Liver (tissue), 9 donors: ENCODE results near the gene P4HA2. TPM values are rescaled to one million over a fixed set of nuclear protein-coding genes. Genes with fewer than 3 reads are reported as not detected.
"Not testable (repeated sequence)": the region's sequence is repeated elsewhere in the genome, so short reads cannot be mapped to it uniquely, and the experiment has no call there.

Source experiments
- DNase-seq: peaks from one replicate; pipeline ENCODE4 v3.0.0-alpha.2; 2017; ENCODE audit warnings: low spot score
- H3K27ac ChIP-seq, 2 donors: one replicate each; pipeline ENCODE4 v1.7.0; 2013; ENCODE audit warnings: inconsistent platforms in 2 of 2, low read length in 2 of 2, control low read depth in 1 of 2, low read depth in 1 of 2, mild to moderate bottlenecking in 1 of 2
- H3K27me3 ChIP-seq, 4 donors: one replicate each; pipeline versions ENCODE4 v1.6.1 to v1.7.0; 2013; ENCODE audit warnings: low read length in 3 of 4, inconsistent platforms in 1 of 4, mild to moderate bottlenecking in 1 of 4, moderate library complexity in 1 of 4; ENCODE audit not compliant: control insufficient read depth in 4 of 4, insufficient read depth in 4 of 4
- H3K36me3 ChIP-seq, 4 donors: one replicate each; pipeline versions ENCODE4 v1.6.1 to v1.7.0; 2013; ENCODE audit warnings: low read length in 3 of 4, mild to moderate bottlenecking in 3 of 4, low read depth in 1 of 4, moderate library complexity in 1 of 4; ENCODE audit not compliant: control insufficient read depth in 4 of 4, insufficient read depth in 3 of 4
- H3K4me1 ChIP-seq, 4 donors: one replicate each; pipeline versions ENCODE4 v1.6.1 to v1.7.0; 2013; ENCODE audit warnings: low read length in 3 of 4, mild to moderate bottlenecking in 3 of 4, moderate library complexity in 1 of 4; ENCODE audit not compliant: control insufficient read depth in 4 of 4, insufficient read depth in 4 of 4
- H3K4me3 ChIP-seq, 3 donors: one replicate each; pipeline versions ENCODE4 v1.6.1 to v1.7.0; 2013; ENCODE audit warnings: low read length in 3 of 3, control low read depth in 1 of 3, low read depth in 1 of 3, mild to moderate bottlenecking in 1 of 3
- H3K9ac ChIP-seq, 2 donors: one replicate each; pipeline ENCODE4 v1.7.0; 2013; ENCODE audit warnings: low read length in 2 of 2, mild to moderate bottlenecking in 2 of 2, moderate library complexity in 2 of 2, control low read depth in 1 of 2, low read depth in 1 of 2
- H3K9me3 ChIP-seq, 4 donors: one replicate each; pipeline versions ENCODE4 v1.6.1 to v1.7.0; 2013; ENCODE audit warnings: low read length in 3 of 4; ENCODE audit not compliant: control insufficient read depth in 4 of 4
- ATF3 ChIP-seq: IDR thresholded peaks from 2 replicates; pipeline ENCODE4 v1.6.1; 2016; ENCODE audit warnings: antibody characterized with exemption
- CTCF ChIP-seq: fragments of 150-350 bp; IDR thresholded peaks from 2 replicates; pipeline ENCODE4 v1.5.1; 2017; ENCODE audit warnings: improper control_type of control experiment, low read depth, low read length; ENCODE audit not compliant: missing input control
- EGR1 ChIP-seq, 2 donors: IDR thresholded peaks; 2 replicates each; pipeline ENCODE4 v1.6.1; 2016 to 2018; ENCODE audit warnings: antibody characterized with exemption in 2 of 2, low read depth in 2 of 2
- FOXA1 ChIP-seq: IDR thresholded peaks from 2 replicates; pipeline ENCODE4 v1.6.1; 2016; ENCODE audit warnings: antibody characterized with exemption
- FOXA2 ChIP-seq: IDR thresholded peaks from 2 replicates; pipeline ENCODE4 v1.6.1; 2016; ENCODE audit warnings: antibody characterized with exemption
- GABPA ChIP-seq, 2 donors: IDR thresholded peaks in 1 of 2; conservative IDR thresholded peaks in 1 of 2; 2 replicates each; pipeline ENCODE4 v1.6.1; 2016; ENCODE audit warnings: antibody characterized with exemption in 2 of 2, mild to moderate bottlenecking in 1 of 2, moderate library complexity in 1 of 2
- HNF4A ChIP-seq, 2 donors: conservative IDR thresholded peaks; 2 replicates each; pipeline ENCODE4 v1.6.1; 2016; ENCODE audit warnings: antibody characterized with exemption in 2 of 2, mild to moderate bottlenecking in 2 of 2
- HNF4G ChIP-seq: IDR thresholded peaks from 2 replicates; pipeline ENCODE4 v1.6.1; 2016; ENCODE audit warnings: antibody characterized with exemption
- JUND ChIP-seq, 2 donors: IDR thresholded peaks; 2 replicates each; pipeline ENCODE4 v1.6.1; 2016; ENCODE audit warnings: antibody characterized with exemption in 2 of 2
- MAX ChIP-seq: IDR thresholded peaks from 2 replicates; pipeline ENCODE4 v1.6.1; 2016; ENCODE audit warnings: antibody characterized with exemption
- NR2F2 ChIP-seq: IDR thresholded peaks from 2 replicates; pipeline ENCODE4 v1.6.1; 2016; ENCODE audit warnings: antibody characterized with exemption
- RAD21 ChIP-seq, 2 donors: IDR thresholded peaks; 2 replicates each; pipeline ENCODE4 v1.6.1; 2016; ENCODE audit warnings: antibody characterized with exemption in 2 of 2, mild to moderate bottlenecking in 2 of 2
- REST ChIP-seq: IDR thresholded peaks from 2 replicates; pipeline ENCODE4 v1.6.1; 2016; ENCODE audit warnings: antibody characterized with exemption, mild to moderate bottlenecking
- RXRA ChIP-seq, 2 donors: IDR thresholded peaks; 2 replicates each; pipeline ENCODE4 v1.6.1; 2017 to 2018; ENCODE audit warnings: antibody characterized with exemption in 2 of 2, mild to moderate bottlenecking in 1 of 2
- SP1 ChIP-seq: IDR thresholded peaks from 2 replicates; pipeline ENCODE4 v1.6.1; 2018; ENCODE audit warnings: antibody characterized with exemption, mild to moderate bottlenecking
- TAF1 ChIP-seq: conservative IDR thresholded peaks from 2 replicates; pipeline ENCODE4 v1.6.1; 2016; ENCODE audit warnings: antibody characterized with exemption, mild to moderate bottlenecking
- YY1 ChIP-seq: IDR thresholded peaks from 2 replicates; pipeline ENCODE4 v1.6.1; 2016; ENCODE audit warnings: antibody characterized with exemption, mild to moderate bottlenecking
- ZBTB33 ChIP-seq: IDR thresholded peaks from 2 replicates; pipeline ENCODE4 v1.6.1; 2016; ENCODE audit warnings: antibody characterized with exemption
- WGBS: extraction: QIAGEN DNeasy Blood & Tissue Kit; methylation state at CpG from one replicate; pipeline ENCODE4 v1.1.7; 2013; 5-methylcytosine and 5-hydroxymethylcytosine counted together
- polyA plus RNA-seq, 2 donors: library from polyadenylated mRNA; stranded (reverse) in 1 of 2; unstranded in 1 of 2; fragments of 200-250 nt in 1 of 2; fragments of >200 nt in 1 of 2; fragmentation: Nextera tagmentation in 1 of 2; extraction: Ambion mirVana in 1 of 2; gene quantifications; one replicate each; pipeline versions ENCODE4 v1.2.1 to v1.2.3, GENCODE V29; 2013 to 2015
- total RNA-seq, 2 donors: library from RNA; depleted of rRNA; stranded (reverse); fragments of >200 nt; gene quantifications; one replicate each; pipeline ENCODE4 v1.2.3, GENCODE V29; 2014
- donor health status: healthy.
- donor health status: healthy.
- donor health status: healthy.
- donor health status: healthy.
- donor health status: healthy.

P4HA2 gene
- total and polyA plus RNA-seq, 4 donors: 4.6 to 7.9 (median 6.1) TPM

GRCh38 chr5:132145326-132145725 is 82.3 kb downstream of the P4HA2 start:
- not testable (repeated sequence) for H3K27me3 ChIP-seq, H3K36me3 ChIP-seq, H3K9ac ChIP-seq, H3K27ac ChIP-seq, H3K4me1 ChIP-seq, DNase-seq, H3K4me3 ChIP-seq
- H3K9me3 ChIP-seq: peaks cover 0 to 14% (median 5%) of the 10 kb centered on the region in 4 donors
- 92% methylated on average over 3 of the region's 3 CpGs for WGBS

- WGBS: 95% methylated on average over 1 of the region's 1 CpG
- no peaks in the 10 kb centered on the region for H3K36me3 ChIP-seq
- no peak overlapping the region for H3K9ac ChIP-seq
- H3K9me3 ChIP-seq: peaks cover 0 to 14% (median 5%) of the 10 kb centered on the region in 4 donors
- no peaks in the 10 kb centered on the region for H3K27me3 ChIP-seq
- H3K4me1 ChIP-seq: no peaks in the 10 kb centered on the region
- H3K27ac ChIP-seq: no peak overlapping the region
- no peak overlapping the region for H3K4me3 ChIP-seq
- DNase-seq: no peak
- TF ChIP-seq SP1 (no peak), HNF4A (conservative IDR thresholded peaks at IDR 0.05) (no peak), TAF1 (no peak), FOXA2 (no peak)
Measured at GRCh38 chr5:132143148-132143547, 84.5 kb downstream of the P4HA2 start.

- H3K9me3 ChIP-seq: peaks cover 0 to 14% (median 5%) of the 10 kb centered on the region in 4 donors
- no peak overlapping the region for H3K27ac ChIP-seq
- H3K36me3 ChIP-seq: no peaks in the 10 kb centered on the region
- no peaks in the 10 kb centered on the region for H3K4me1 ChIP-seq
- H3K4me3 ChIP-seq: no peak overlapping the region
- no peak for DNase-seq
- TF ChIP-seq ATF3: no peak
- no peak for TF ChIP-seq TAF1
- TF ChIP-seq JUND (IDR thresholded peaks at IDR 0.05): no peak
- TF ChIP-seq RAD21 (IDR thresholded peaks at IDR 0.05): no peak
- TF ChIP-seq ZBTB33: no peak
- no peak for TF ChIP-seq FOXA1
- TF ChIP-seq MAX: no peak
- no peak for TF ChIP-seq GABPA (IDR thresholded peaks at IDR 0.05 in 1 of 2, conservative IDR thresholded peaks at IDR 0.05 in 1 of 2)
- no peak for TF ChIP-seq EGR1 (IDR thresholded peaks at IDR 0.05; ENCODE audit: low read depth in 2 of 2)
- TF ChIP-seq HNF4G: no peak
- no peak for TF ChIP-seq NR2F2
- no peak for TF ChIP-seq FOXA2
- TF ChIP-seq RXRA (IDR thresholded peaks at IDR 0.05): no peak
- TF ChIP-seq CTCF: no peak
- TF ChIP-seq REST: no peak
- no peak for TF ChIP-seq HNF4A (conservative IDR thresholded peaks at IDR 0.05)
- no peak for TF ChIP-seq SP1
- no peak for TF ChIP-seq YY1
- no peaks in the 10 kb centered on the region for H3K27me3 ChIP-seq
- no peak overlapping the region for H3K9ac ChIP-seq
Measured at GRCh38 chr5:132142459-132142858, 85.2 kb downstream of the P4HA2 start.
